ENCODE measurements around the gene NLGN4Y.
"Not testable (repeated sequence)": the region's sequence is repeated elsewhere in the genome, so short reads cannot be mapped to it uniquely, and the experiment has no call there.

The NLGN4Y gene

GRCh38 chrY:14834103-14835060 lies 310.1 kb downstream of the NLGN4Y start:
- FAIRE-seq (no peak), DNase-seq (ENCODE audit: insufficient read length, low spot score) (no peak)

DNA sequence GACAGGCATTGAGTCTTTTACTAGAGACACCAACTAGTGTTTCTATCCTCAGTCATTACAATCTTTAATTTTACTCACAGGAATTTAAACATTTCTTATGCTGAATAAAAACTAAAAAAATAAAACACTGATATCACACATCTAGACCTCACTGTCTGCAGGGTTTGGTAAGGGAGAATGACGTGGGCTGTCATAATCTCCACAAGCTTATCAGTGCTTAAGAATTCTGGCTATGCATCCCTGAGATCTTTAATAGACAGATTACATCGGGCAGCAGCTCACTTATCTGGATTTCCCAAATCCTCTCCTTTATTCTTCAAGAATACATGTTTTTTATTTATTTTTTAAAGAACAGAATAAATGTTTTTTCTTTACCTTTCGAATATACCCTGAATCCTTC lies 313.1 kb downstream of the NLGN4Y start:
- no peak for DNase-seq (ENCODE audit: insufficient read length, low spot score)
- no peak for TF ChIP-seq POLR2A (IDR thresholded peaks at IDR 0.05; ENCODE audit: low read depth, low read length)
- no peak for FAIRE-seq

More at GRCh38 chrY:14834103-14835060, 310.1 kb downstream of the NLGN4Y start:
- TF ChIP-seq POLR2A (IDR thresholded peaks at IDR 0.05; ENCODE audit: low read depth, low read length), result no peak

DNA sequence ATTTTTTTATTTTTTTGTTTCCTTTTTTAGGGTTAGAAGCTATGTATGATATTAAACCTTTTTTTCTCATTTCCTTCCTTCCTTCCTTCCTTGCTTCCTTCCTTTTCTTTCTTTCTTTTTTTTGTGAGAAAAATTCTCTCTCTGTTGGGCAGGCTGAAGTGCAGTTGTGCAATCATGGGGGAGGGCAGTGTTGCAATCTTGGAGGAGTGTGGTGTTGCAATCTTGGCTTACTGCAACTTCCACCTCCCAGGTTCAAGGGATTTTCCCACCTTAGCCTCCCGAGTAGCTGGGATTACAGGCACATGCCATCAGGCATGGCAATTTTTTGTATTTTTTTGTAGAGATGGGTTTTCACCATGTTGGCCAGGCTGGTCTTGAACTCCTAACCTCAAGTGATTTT lies 326.4 kb downstream of the NLGN4Y start:
- FAIRE-seq, result no peak

GRCh38 chrY:14860448-14860847 lies 336.1 kb downstream of the NLGN4Y start:
- DNase-seq (ENCODE audit: insufficient read length, low spot score) (no peak), FAIRE-seq (no peak)
- TF ChIP-seq POLR2A (IDR thresholded peaks at IDR 0.05; ENCODE audit: low read depth, low read length), result no peak

More for the DNA sequence above, 326.4 kb downstream of the NLGN4Y start:
- no peak for TF ChIP-seq POLR2A (IDR thresholded peaks at IDR 0.05; ENCODE audit: low read depth, low read length)
- DNase-seq (ENCODE audit: insufficient read length, low spot score), result no peak

- DNase-seq (ENCODE audit: insufficient read length, low spot score); FAIRE-seq: not testable (repeated sequence)
These were observed 336.7 kb downstream of the NLGN4Y start for GRCh38 chrY:14861033-14861432.

DNA sequence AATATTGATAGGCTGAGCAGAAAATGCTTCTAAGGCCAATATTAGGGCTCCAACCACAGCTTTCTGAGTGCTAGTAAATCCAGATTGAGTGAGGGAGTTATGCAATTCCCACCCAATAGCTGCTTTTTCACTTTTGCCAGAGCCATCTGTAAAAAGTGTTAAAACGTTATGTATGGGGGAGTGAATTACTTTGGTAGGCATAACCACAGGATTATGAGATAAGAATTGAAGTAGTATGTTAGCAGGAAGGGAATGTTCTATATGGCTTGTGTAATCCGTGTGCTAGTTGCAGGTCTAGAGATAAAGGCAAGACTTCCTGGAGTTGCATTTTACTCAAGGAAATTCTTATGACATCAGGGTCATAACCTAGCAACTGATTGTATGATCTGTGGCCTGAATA lies 347.6 kb downstream of the NLGN4Y start:
- no peak for FAIRE-seq
- no peak for TF ChIP-seq POLR2A (IDR thresholded peaks at IDR 0.05; ENCODE audit: low read depth, low read length)
- DNase-seq (ENCODE audit: insufficient read length, low spot score), result no peak

Data from H54 (cell line).